ENCODE results near the gene ZNF584. TPM values are rescaled to one million over a fixed set of nuclear protein-coding genes. Genes with fewer than 3 reads are reported as not detected.

The ZNF584 gene
- total and polyA plus RNA-seq, 2 experiments from 2014 or later: 2.3 to 8.1 TPM

DNA sequence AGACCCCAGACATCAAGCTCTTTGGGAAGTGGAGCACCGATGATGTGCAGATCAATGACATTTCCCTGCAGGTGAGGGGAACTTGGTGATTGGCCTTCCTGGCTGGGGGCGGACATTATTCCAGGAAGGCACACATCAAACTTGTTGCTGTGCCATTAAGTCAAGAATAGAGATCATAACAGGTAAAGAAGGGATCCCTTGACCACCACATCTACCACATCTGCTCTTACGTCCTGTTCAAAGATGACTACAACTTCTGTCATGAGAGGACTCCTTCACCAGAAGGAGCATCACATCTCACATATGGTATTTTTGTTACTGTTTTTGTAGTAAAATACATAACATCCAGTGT is 20.3 kb upstream of the ZNF584 start (continued):
- TF ChIP-seq, protein P1, sequence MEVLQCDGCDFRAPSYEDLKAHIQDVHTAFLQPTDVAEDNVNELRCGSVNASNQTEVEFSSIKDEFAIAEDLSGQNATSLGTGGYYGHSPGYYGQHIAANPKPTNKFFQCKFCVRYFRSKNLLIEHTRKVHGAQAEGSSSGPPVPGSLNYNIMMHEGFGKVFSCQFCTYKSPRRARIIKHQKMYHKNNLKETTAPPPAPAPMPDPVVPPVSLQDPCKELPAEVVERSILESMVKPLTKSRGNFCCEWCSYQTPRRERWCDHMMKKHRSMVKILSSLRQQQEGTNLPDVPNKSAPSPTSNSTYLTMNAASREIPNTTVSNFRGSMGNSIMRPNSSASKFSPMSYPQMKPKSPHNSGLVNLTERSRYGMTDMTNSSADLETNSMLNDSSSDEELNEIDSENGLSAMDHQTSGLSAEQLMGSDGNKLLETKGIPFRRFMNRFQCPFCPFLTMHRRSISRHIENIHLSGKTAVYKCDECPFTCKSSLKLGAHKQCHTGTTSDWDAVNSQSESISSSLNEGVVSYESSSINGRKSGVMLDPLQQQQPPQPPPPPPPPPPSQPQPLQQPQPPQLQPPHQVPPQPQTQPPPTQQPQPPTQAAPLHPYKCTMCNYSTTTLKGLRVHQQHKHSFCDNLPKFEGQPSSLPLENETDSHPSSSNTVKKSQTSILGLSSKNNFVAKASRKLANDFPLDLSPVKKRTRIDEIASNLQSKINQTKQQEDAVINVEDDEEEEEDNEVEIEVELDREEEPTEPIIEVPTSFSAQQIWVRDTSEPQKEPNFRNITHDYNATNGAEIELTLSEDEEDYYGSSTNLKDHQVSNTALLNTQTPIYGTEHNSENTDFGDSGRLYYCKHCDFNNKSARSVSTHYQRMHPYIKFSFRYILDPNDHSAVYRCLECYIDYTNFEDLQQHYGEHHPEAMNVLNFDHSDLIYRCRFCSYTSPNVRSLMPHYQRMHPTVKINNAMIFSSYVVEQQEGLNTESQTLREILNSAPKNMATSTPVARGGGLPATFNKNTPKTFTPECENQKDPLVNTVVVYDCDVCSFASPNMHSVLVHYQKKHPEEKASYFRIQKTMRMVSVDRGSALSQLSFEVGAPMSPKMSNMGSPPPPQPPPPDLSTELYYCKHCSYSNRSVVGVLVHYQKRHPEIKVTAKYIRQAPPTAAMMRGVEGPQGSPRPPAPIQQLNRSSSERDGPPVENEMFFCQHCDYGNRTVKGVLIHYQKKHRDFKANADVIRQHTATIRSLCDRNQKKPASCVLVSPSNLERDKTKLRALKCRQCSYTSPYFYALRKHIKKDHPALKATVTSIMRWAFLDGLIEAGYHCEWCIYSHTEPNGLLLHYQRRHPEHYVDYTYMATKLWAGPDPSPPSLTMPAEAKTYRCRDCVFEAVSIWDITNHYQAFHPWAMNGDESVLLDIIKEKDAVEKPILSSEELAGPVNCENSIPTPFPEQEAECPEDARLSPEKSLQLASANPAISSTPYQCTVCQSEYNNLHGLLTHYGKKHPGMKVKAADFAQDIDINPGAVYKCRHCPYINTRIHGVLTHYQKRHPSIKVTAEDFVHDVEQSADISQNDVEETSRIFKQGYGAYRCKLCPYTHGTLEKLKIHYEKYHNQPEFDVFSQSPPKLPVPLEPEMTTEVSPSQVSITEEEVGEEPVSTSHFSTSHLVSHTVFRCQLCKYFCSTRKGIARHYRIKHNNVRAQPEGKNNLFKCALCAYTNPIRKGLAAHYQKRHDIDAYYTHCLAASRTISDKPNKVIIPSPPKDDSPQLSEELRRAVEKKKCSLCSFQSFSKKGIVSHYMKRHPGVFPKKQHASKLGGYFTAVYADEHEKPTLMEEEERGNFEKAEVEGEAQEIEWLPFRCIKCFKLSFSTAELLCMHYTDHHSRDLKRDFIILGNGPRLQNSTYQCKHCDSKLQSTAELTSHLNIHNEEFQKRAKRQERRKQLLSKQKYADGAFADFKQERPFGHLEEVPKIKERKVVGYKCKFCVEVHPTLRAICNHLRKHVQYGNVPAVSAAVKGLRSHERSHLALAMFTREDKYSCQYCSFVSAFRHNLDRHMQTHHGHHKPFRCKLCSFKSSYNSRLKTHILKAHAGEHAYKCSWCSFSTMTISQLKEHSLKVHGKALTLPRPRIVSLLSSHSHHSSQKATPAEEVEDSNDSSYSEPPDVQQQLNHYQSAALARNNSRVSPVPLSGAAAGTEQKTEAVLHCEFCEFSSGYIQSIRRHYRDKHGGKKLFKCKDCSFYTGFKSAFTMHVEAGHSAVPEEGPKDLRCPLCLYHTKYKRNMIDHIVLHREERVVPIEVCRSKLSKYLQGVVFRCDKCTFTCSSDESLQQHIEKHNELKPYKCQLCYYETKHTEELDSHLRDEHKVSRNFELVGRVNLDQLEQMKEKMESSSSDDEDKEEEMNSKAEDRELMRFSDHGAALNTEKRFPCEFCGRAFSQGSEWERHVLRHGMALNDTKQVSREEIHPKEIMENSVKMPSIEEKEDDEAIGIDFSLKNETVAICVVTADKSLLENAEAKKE (CRISPR knock-in tag; IDR thresholded peaks at IDR 0.05): no peak
- TF ChIP-seq CREB1 (CRISPR knock-in tag; IDR thresholded peaks at IDR 0.05; ENCODE audit: low read depth) (no peak), ZNF331 (CRISPR knock-in tag; IDR thresholded peaks at IDR 0.05; ENCODE audit: low read depth) (no peak), JUNB (IDR thresholded peaks at IDR 0.05; ENCODE audit: unreplicated experiment) (no peak), EZH2phosphoT487 (IDR thresholded peaks at IDR 0.05; ENCODE audit: unreplicated experiment) (no peak), STAT1 (IDR thresholded peaks at IDR 0.05; ENCODE audit: unreplicated experiment) (no peak), REST (IDR thresholded peaks at IDR 0.05; ENCODE audit: unreplicated experiment) (no peak)

Measured in GM23338 (cell line).